GM12878 (cell line): ENCODE data around the gene RAI14. TPM values are rescaled to one million over a fixed set of nuclear protein-coding genes. Genes with fewer than 3 reads are reported as not detected.

Experiments used
- ATAC-seq: fragments of 200-7000 bp; cut with Tn5 transposase; 3 replicates; pipeline ENCODE4 v1.9.1; 2020; ENCODE audit warnings: mild to moderate bottlenecking, moderate library complexity
- BruUV-seq: library from RNA; stranded (reverse); fragments of 400-500 nt; replicated peaks from 2 replicates; lab custom pipeline; 2021; lab: Mats Ljungman, UMichigan
- CTCF ChIA-PET: fragments of 300-600 bp; sonication (Branson Sonifier 250); formaldehyde crosslinking; extraction: SDS; loops from one replicate; lab custom pipeline; 2021; ENCODE audit warnings: inconsistent platforms; lab: Yijun Ruan, JAX
- POLR2A ChIA-PET: fragments of 350-600 bp; formaldehyde crosslinking; extraction: SDS; loops from one replicate; lab custom pipeline; 2021; ENCODE audit warnings: inconsistent platforms; lab: Charles Lee
- RAD21 ChIA-PET: fragments of 300-600 bp; sonication (Branson Sonifier 250); formaldehyde crosslinking; loops from one replicate; lab custom pipeline; 2023; ENCODE audit warnings: antibody characterized with exemption; ENCODE audit not compliant: unreplicated experiment; lab: Charles Lee
- SMC1A ChIA-PET: fragments of 300-600 bp; sonication (Branson Sonifier 250); formaldehyde crosslinking; loops from one replicate; lab custom pipeline; 2023; ENCODE audit not compliant: unreplicated experiment, uncharacterized antibody; lab: Charles Lee
- DNase-seq: peaks from one replicate; pipeline ENCODE4 v3.0.0-alpha.2; 2011; ENCODE audit warnings: low read depth, low spot score
- FAIRE-seq: peaks from 3 replicates; lab custom pipeline; 2011; peaks lifted over from hg19 to GRCh38; lab: Jason Lieb, UNC
- H2AFZ ChIP-seq: 2 replicates; pipeline ENCODE4 v1.6.0; 2011; ENCODE audit warnings: low read depth, low read length, control low read depth; ENCODE audit not compliant: control insufficient read depth
- H3K27ac ChIP-seq: 2 replicates; pipeline ENCODE4 v1.5.1; 2011; ENCODE audit warnings: control low read depth; ENCODE audit not compliant: control insufficient read depth, insufficient read depth
- H3K27me3 ChIP-seq, 2 experiments: replicated peaks in 1 of 2; 2 replicates each; pipeline versions ENCODE4 v1.6.0 to v1.6.1; 2011; ENCODE audit warnings: low read length in 1 of 2; ENCODE audit not compliant: control insufficient read depth in 2 of 2, insufficient read depth in 2 of 2
- H3K36me3 ChIP-seq, 2 experiments: 2 replicates each; pipeline ENCODE4 v1.5.1; 2011; ENCODE audit warnings: low read length in 1 of 2; ENCODE audit not compliant: control insufficient read depth in 2 of 2, insufficient read depth in 2 of 2
- H3K4me1 ChIP-seq: 2 replicates; pipeline ENCODE4 v1.6.1; 2011; ENCODE audit warnings: mild to moderate bottlenecking, low read length, moderate library complexity, mixed read lengths; ENCODE audit not compliant: control insufficient read depth, insufficient read depth
- H3K4me2 ChIP-seq: 2 replicates; pipeline ENCODE4 v1.6.0; 2011; ENCODE audit warnings: control low read depth; ENCODE audit not compliant: control insufficient read depth, insufficient read depth
- H3K4me3 ChIP-seq: fragments of 200-600 bp; sonication (generic); 2 replicates; pipeline ENCODE4 v1.5.1; 2016
- H3K79me2 ChIP-seq: 2 replicates; pipeline ENCODE4 v1.6.0; 2011; ENCODE audit warnings: low read length; ENCODE audit not compliant: control insufficient read depth, insufficient read depth
- H3K9ac ChIP-seq: 2 replicates; pipeline ENCODE4 v1.8.0; 2011; ENCODE audit warnings: low read length, control low read depth, mixed read lengths; ENCODE audit not compliant: control insufficient read depth, insufficient read depth
- H3K9me3 ChIP-seq: replicated peaks from 3 replicates; pipeline ENCODE4 v1.5.1; 2011; ENCODE audit warnings: mild to moderate bottlenecking, low read length; ENCODE audit not compliant: control insufficient read depth, insufficient read depth
- H4K20me1 ChIP-seq: 2 replicates; pipeline ENCODE4 v1.6.0; 2011; ENCODE audit not compliant: control insufficient read depth, insufficient read depth
- CHD1 ChIP-seq: IDR thresholded peaks from 2 replicates; pipeline ENCODE4 v1.6.1; 2012; ENCODE audit warnings: low read depth, low read length, improper control_type of control experiment
- HSF1 ChIP-seq: fragments of 150-350 bp; IDR thresholded peaks from 2 replicates; pipeline ENCODE4 v1.6.1; 2014; ENCODE audit warnings: mild to moderate bottlenecking, low read depth, low read length
- USF2 ChIP-seq: IDR thresholded peaks from 2 replicates; pipeline ENCODE4 v1.6.1; 2011; ENCODE audit warnings: low read depth, low read length, improper control_type of control experiment, borderline replicate concordance
- WGBS: methylation state at CpG from one replicate; pipeline ENCODE4 v1.1.6; 2016; ENCODE audit warnings: low lambda C conversion rate; ENCODE audit not compliant: insufficient replicate concordance, insufficient coverage; ENCODE audit errors: missing lambda C conversion rate; 5-methylcytosine and 5-hydroxymethylcytosine counted together
- in situ Hi-C: fragments of 300-500 bp; cut with MboI; formaldehyde crosslinking; loops from 9 replicates; pipeline ENCODE4 v1.14.3; 2018; ENCODE audit warnings: mixed read lengths
- intact Hi-C: fragments of 100-400 bp; cut with micrococcal nuclease; formaldehyde crosslinking; loops from one replicate; pipeline ENCODE4 v1.14.2; 2022; ENCODE audit not compliant: unreplicated experiment
- polyA plus RNA-seq, 11 experiments: library from polyadenylated mRNA; depleted of rRNA in 4 of 11; unstranded in 6 of 11; stranded (reverse) in 5 of 11; fragments of >200 nt; fragmentation: Nextera tagmentation in 4 of 11; fragmentation: Illumina TruSeq in 1 of 11; extraction: Ambion mirVana in 4 of 11; extraction: Trizol in 1 of 11; gene quantifications; 1 replicate in 1 of 11; 2 replicates in 10 of 11; pipeline versions ENCODE4 v1.2.1 to v1.2.3, GENCODE V29; 2011 to 2016; ENCODE audit warnings: inconsistent platforms in 2 of 11, missing spikeins in 2 of 11, low read depth in 1 of 11
- total RNA-seq, 4 experiments: library from RNA; depleted of rRNA in 3 of 4; stranded (reverse); fragments of >200 nt in 3 of 4; fragmentation: Illumina TruSeq in 1 of 4; extraction: Trizol in 1 of 4; gene quantifications; 2 replicates each; pipeline versions ENCODE4 v1.2.1 to v1.2.3, GENCODE V29; 2013 to 2021

RAI14 gene
- total and polyA plus RNA-seq, 10 of the 15 experiments (the other 5 are each of a cell fraction or from before 2014, with no cell fraction given): 0.18 to 4.6 (median 1.9) TPM

GRCh38 chr5:34820593-34820992 is 164.5 kb downstream of the RAI14 start:
- in situ Hi-C loops: no loop called here
- H2AFZ ChIP-seq: no peak overlapping the region
- no peak for TF ChIP-seq CHD1
- TF ChIP-seq HSF1: no peak
- no peak for TF ChIP-seq USF2
- TF ChIP-seq, all 136 proteins: peak for 0
- no peak overlapping the region for H3K4me3 ChIP-seq
- no TSS peak for BruUV-seq
- no peaks in the 10 kb centered on the region for H3K36me3 ChIP-seq
- no peak for FAIRE-seq
- H3K4me2 ChIP-seq: no peak overlapping the region
- no peak for ATAC-seq
- intact Hi-C loops: no loop called here
- H3K27me3 ChIP-seq: no peaks in the 10 kb centered on the region
- RAD21 ChIA-PET: interaction anchor here (0.8 kb wide), 1 partner anchor 183 kb away, joined by 3 read pairs; no protein-coding TSS in a partner anchor
- no peak overlapping the region for H3K27ac ChIP-seq
- H3K4me1 ChIP-seq: no peaks in the 10 kb centered on the region
- WGBS: 72% methylated on average over 1 of the region's 1 CpG
- H3K79me2 ChIP-seq: no peaks in the 10 kb centered on the region
- no peak for DNase-seq
- CTCF ChIA-PET: no interaction called here
- H3K9ac ChIP-seq: no peak overlapping the region
- SMC1A ChIA-PET: no interaction called here
- H3K9me3 ChIP-seq: no peaks in the 10 kb centered on the region
- H4K20me1 ChIP-seq: no peaks in the 10 kb centered on the region
- POLR2A ChIA-PET: no interaction called here
